Activated naive CD4-positive, alpha-beta T cell treated with anti-CD3 and anti-CD28 coated beads, Interleukin-2, amount 50 U/mL, for 24 hours (primary cell): Measurements from ENCODE around the gene PLPPR4.

ENCODE experiments used
- H3K27ac Mint-ChIP-seq: one replicate; pipeline ENCODE4 v1.8.0; 2021; ENCODE audit warnings: mild to moderate bottlenecking, mixed read lengths
- H3K27me3 Mint-ChIP-seq: one replicate; pipeline ENCODE4 v1.8.0; 2021; ENCODE audit warnings: mixed read lengths
- H3K36me3 Mint-ChIP-seq: one replicate; pipeline ENCODE4 v1.8.0; 2021; ENCODE audit warnings: mixed read lengths
- H3K4me1 Mint-ChIP-seq: one replicate; pipeline ENCODE4 v1.8.0; 2021; ENCODE audit warnings: mixed read lengths
- H3K4me3 Mint-ChIP-seq: one replicate; pipeline ENCODE4 v1.8.0; 2021; ENCODE audit warnings: mild to moderate bottlenecking, mixed read lengths
- H3K9me3 Mint-ChIP-seq: one replicate; pipeline ENCODE4 v1.8.0; 2021; ENCODE audit warnings: mixed read lengths

The PLPPR4 gene

DNA sequence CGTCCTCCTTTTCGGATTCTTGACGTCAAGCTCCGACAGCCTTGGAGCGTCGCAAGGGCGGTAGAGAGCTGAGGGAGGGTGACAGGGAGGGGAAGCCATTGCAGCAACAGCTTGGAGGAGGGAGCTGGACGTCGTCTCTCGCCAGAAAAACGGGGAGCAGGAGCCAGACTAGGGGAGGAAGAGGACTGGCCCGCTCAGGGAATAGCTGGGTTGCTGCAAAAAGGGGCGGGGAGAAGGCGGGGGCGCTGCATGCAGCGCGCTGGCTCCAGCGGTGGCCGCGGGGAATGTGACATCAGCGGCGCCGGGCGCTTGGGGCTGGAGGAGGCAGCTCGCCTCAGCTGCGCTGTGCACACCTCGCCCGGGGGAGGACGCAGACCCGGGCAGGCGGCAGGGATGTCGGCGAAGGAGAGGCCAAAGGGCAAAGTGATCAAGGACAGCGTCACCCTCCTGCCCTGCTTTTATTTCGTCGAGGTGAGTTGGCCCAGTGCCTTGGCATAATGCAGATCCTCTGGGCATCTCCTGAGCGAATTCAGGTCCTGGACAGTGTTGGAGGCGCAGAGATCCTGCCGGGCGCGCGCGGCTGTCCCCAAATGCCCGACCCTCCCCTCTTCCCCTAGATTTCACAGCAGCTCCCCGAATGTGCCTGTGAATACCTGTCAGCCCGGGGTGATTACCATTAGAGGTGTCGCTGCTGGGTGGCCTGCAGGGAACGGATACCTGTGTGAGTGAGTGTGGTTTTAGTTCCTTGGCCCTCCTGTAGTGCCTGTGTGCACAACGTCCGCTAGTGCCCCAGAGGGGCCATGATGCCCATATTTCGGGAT lies at the start of gene PLPPR4:
Gene PLPPR4 (plus strand): TSS at position 292 of the 821 bp plus-strand sequence. CDS start 102 bp downstream, at position 394.
- Mint-ChIP-seq H3K4me1 (no peaks in the 10 kb centered on the region), H3K36me3 (no peaks in the 10 kb centered on the region), H3K4me3 (no peak within 1 kb of the TSS), H3K27ac (no peak within 1 kb of the TSS), H3K9me3 (no peaks in the 10 kb centered on the region), H3K27me3 (peaks cover 35% of the 10 kb centered on the region)

DNA sequence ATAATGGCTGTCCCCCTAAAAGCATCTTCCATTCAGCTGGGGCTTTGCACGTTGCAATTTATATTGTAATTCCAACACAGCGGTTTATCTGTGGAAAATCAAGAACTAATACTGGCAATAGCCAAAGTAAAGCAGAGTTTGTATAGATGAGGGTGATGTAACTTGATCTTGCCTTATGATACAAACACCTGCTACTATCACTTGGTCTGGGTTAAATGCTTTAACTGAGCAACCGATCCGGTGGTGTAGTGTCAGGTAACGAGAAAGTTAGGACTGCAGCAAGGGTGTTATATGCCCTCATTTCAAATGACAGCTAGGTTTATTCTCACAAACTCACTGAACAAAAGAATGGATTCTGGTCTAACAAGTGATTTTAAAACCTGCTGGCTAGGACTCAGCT lies 47.3 kb upstream of the PLPPR4 start:
- Mint-ChIP-seq H3K4me3 (no peak overlapping the region), H3K9me3 (peaks cover 11% of the 10 kb centered on the region), H3K4me1 (no peaks in the 10 kb centered on the region), H3K27ac (no peak overlapping the region), H3K36me3 (no peaks in the 10 kb centered on the region), H3K27me3 (peaks cover 3% of the 10 kb centered on the region)

DNA sequence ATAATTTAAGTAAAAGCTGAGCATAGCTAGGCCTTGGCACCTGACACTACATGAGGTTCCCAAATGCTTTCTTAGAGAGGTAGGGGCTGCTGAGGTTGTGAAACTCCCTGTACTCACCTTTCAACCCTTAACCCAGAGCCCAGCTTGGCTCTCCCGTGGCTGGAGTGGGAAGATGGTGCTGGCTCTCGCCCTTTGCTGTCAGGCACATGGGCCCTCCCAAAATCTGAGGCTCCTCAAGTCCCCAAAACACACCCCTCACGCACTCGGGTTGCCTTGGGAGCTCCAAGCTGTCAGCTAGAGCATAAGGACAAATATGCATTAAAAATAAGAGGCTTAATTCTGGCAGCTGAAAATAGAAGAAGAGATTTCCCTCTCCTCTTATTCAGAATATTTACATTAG lies 46.7 kb upstream of the PLPPR4 start:
- no peaks in the 10 kb centered on the region for H3K36me3 Mint-ChIP-seq
- H3K27ac Mint-ChIP-seq, result no peak overlapping the region
- H3K4me3 Mint-ChIP-seq, result no peak overlapping the region
- H3K9me3 Mint-ChIP-seq, result peaks cover 11% of the 10 kb centered on the region
- H3K27me3 Mint-ChIP-seq, result peaks cover 3% of the 10 kb centered on the region
- H3K4me1 Mint-ChIP-seq, result no peaks in the 10 kb centered on the region

DNA sequence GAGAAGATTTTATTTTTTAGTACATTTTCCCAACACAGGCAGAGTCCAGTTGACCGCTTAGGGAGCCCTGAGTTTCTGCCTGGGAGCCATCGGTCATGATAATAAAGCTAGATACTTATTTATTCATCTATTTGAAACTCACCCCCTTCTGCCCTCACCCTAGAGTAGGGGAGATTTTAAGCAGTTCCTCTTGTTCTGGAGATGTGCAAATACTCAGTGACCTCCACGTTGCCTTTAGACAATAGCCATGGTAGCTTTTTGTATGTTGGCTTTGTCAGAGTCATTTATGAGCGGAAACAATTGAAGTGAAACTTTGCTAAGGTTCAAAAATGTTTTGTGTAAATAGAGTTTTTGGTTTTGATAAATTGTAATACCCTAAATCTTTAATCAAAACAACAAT lies 45.7 kb upstream of the PLPPR4 start:
- H3K4me3 Mint-ChIP-seq, result no peak overlapping the region

DNA sequence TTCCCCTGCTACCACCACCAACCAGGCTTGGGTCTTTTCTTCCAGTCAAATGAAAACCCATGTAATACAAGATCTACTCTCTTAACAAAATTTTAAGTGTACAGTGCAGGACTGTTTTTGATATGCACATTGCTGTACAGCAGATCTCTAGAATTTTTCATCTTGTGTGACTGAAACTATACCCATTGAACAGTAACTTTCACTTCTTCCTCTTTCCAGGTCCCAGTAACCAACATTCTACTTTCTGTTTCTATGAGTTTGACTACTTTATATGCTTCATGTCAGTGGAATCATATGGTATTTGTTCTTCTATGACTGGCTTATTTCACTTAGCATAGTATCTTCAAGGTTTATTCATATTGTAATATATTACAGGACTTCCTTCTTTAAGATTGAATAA lies 45.3 kb upstream of the PLPPR4 start:
- no peak overlapping the region for H3K27ac Mint-ChIP-seq
- no peaks in the 10 kb centered on the region for H3K36me3 Mint-ChIP-seq
- peaks cover 11% of the 10 kb centered on the region for H3K9me3 Mint-ChIP-seq
- H3K27me3 Mint-ChIP-seq, result peaks cover 7% of the 10 kb centered on the region
- H3K4me3 Mint-ChIP-seq, result no peak overlapping the region
- no peaks in the 10 kb centered on the region for H3K4me1 Mint-ChIP-seq

More for the DNA sequence above, 45.7 kb upstream of the PLPPR4 start:
- Mint-ChIP-seq H3K36me3 (no peaks in the 10 kb centered on the region), H3K27ac (no peak overlapping the region), H3K9me3 (peaks cover 11% of the 10 kb centered on the region), H3K27me3 (peaks cover 6% of the 10 kb centered on the region), H3K4me1 (no peaks in the 10 kb centered on the region)

GRCh38 chr1:99227056-99227897 lies 37.0 kb upstream of the PLPPR4 start:
- Mint-ChIP-seq H3K36me3 (no peaks in the 10 kb centered on the region), H3K4me1 (no peaks in the 10 kb centered on the region), H3K27ac (no peak overlapping the region), H3K27me3 (peaks cover 5% of the 10 kb centered on the region), H3K9me3 (no peaks in the 10 kb centered on the region), H3K4me3 (no peak overlapping the region)

GRCh38 chr1:99228153-99228552 lies 36.1 kb upstream of the PLPPR4 start:
- Mint-ChIP-seq H3K36me3 (no peaks in the 10 kb centered on the region), H3K4me1 (no peaks in the 10 kb centered on the region), H3K27me3 (peaks cover 5% of the 10 kb centered on the region), H3K9me3 (no peaks in the 10 kb centered on the region), H3K4me3 (no peak overlapping the region), H3K27ac (no peak overlapping the region)

DNA sequence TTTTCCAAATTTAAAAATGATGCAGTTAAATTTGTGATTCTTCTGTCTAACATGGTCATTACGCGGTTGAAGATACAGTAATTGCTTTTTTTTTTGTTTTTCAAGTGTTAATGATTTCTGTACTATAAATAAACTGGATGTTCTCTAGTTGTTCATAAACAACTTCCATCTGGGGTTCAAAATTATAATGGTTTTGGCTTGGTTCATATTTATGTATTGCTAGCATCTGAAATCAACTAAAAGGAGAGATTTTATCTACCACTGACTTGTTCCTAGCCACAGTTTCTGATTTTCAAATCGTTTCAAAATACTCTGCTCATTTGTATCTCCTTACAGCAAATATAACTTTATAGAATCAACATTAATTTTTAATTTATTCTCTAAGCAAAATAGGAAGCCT lies 35.2 kb upstream of the PLPPR4 start:
- H3K4me3 Mint-ChIP-seq, result no peak overlapping the region
- no peaks in the 10 kb centered on the region for H3K4me1 Mint-ChIP-seq
- H3K36me3 Mint-ChIP-seq, result no peaks in the 10 kb centered on the region
- no peaks in the 10 kb centered on the region for H3K9me3 Mint-ChIP-seq
- H3K27ac Mint-ChIP-seq, result no peak overlapping the region
- H3K27me3 Mint-ChIP-seq, result no peaks in the 10 kb centered on the region

DNA sequence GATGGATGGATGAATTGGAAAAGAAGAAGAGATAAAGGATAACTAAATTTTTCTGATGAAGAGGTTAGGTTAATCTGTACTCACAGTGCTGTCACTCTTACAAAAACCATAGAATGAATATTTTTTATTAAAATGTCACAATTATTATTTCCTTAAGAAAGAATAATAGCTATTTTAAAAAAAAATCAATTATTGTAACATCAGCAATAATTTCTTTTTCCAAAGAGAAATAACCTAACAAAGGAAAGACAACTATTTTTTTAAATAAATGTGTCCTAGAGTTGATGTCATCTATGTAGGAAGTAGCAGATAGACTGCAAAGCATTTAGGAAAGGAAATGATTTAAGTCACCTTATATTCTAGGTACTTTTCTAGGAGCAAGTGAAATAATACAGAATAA lies 33.6 kb upstream of the PLPPR4 start:
- Mint-ChIP-seq H3K36me3 (no peaks in the 10 kb centered on the region), H3K27me3 (no peaks in the 10 kb centered on the region), H3K4me1 (no peaks in the 10 kb centered on the region), H3K4me3 (no peak overlapping the region), H3K9me3 (no peaks in the 10 kb centered on the region), H3K27ac (no peak overlapping the region)

DNA sequence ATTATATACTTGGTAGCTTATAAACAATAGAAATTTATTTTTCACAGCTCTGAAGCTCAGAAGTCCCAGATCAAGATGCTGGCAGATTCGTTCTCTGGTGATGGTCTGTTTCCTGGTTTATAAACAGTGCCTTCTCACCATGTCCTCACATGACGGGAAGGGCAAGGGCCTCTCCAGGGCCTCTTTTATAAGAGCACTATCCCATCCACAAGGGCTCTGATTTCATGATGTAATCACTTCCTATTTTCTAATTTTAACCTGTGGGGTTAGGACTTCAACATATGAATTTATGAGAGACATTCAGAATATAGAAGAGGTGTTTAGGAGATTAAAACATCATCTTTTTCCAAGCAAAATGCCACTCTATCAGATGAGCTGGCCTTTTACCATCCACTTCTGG lies 32.1 kb upstream of the PLPPR4 start:
- no peak overlapping the region for H3K27ac Mint-ChIP-seq
- H3K36me3 Mint-ChIP-seq, result no peaks in the 10 kb centered on the region
- H3K9me3 Mint-ChIP-seq, result no peaks in the 10 kb centered on the region
- H3K27me3 Mint-ChIP-seq, result no peaks in the 10 kb centered on the region
- H3K4me1 Mint-ChIP-seq, result no peaks in the 10 kb centered on the region
- no peak overlapping the region for H3K4me3 Mint-ChIP-seq

GRCh38 chr1:99233446-99233845 lies 30.8 kb upstream of the PLPPR4 start:
- H3K27me3 Mint-ChIP-seq, result no peaks in the 10 kb centered on the region
- H3K36me3 Mint-ChIP-seq, result no peaks in the 10 kb centered on the region
- H3K4me1 Mint-ChIP-seq, result no peaks in the 10 kb centered on the region
- H3K9me3 Mint-ChIP-seq, result no peaks in the 10 kb centered on the region
- no peak overlapping the region for H3K4me3 Mint-ChIP-seq
- H3K27ac Mint-ChIP-seq, result no peak overlapping the region

DNA sequence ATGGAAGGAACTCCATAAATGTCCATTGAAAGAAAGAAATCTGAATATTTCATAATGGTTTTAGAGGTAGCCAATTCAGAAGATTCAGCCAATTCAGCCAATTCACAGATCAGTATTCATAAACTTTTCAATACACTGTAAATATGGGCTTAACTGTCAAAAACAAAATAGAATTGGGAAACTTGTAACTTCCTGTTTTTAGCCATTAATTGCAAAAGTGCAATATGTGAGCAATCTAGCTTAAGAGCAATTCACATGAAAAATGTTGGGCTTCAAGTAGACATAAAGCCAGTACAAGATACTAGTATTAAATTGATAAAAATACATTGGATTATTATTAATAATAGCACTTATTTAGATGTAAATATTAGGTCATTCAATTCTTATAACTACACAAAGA lies 27.5 kb upstream of the PLPPR4 start:
- Mint-ChIP-seq H3K9me3 (no peaks in the 10 kb centered on the region), H3K4me3 (no peak overlapping the region), H3K27me3 (no peaks in the 10 kb centered on the region), H3K4me1 (no peaks in the 10 kb centered on the region), H3K27ac (no peak overlapping the region), H3K36me3 (no peaks in the 10 kb centered on the region)

- Mint-ChIP-seq H3K27ac (no peak overlapping the region), H3K27me3 (peaks cover 1% of the 10 kb centered on the region), H3K36me3 (no peaks in the 10 kb centered on the region), H3K4me1 (no peaks in the 10 kb centered on the region), H3K4me3 (no peak overlapping the region), H3K9me3 (no peaks in the 10 kb centered on the region)
Measured at GRCh38 chr1:99239690-99240089, 24.6 kb upstream of the PLPPR4 start.

DNA sequence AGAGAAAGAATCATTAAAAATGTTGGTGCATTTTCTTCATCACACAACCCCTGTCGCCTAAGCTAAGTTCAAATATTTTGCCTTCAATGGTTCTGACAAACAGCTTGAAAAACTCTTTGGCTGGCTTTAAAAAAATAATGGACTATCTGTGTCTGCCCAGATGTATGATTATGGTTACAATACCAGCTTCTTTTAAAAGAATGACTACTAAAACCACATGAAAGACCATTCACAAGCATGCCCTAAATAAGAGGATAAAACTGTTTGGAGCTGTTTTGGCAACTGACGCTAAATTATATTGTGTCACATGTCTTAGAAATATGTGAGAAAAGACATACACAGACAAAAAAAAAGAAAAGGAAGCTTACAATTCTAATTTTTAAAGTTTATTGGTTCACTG lies 23.7 kb upstream of the PLPPR4 start:
- no peaks in the 10 kb centered on the region for H3K4me1 Mint-ChIP-seq
- no peaks in the 10 kb centered on the region for H3K9me3 Mint-ChIP-seq
- peaks cover 1% of the 10 kb centered on the region for H3K27me3 Mint-ChIP-seq
- H3K27ac Mint-ChIP-seq, result no peak overlapping the region
- H3K36me3 Mint-ChIP-seq, result no peaks in the 10 kb centered on the region
- no peak overlapping the region for H3K4me3 Mint-ChIP-seq

- H3K4me3 Mint-ChIP-seq, result no peak overlapping the region
- H3K36me3 Mint-ChIP-seq, result no peaks in the 10 kb centered on the region
- peaks cover 11% of the 10 kb centered on the region for H3K9me3 Mint-ChIP-seq
- peaks cover 5% of the 10 kb centered on the region for H3K27me3 Mint-ChIP-seq
- H3K4me1 Mint-ChIP-seq, result no peaks in the 10 kb centered on the region
- no peak overlapping the region for H3K27ac Mint-ChIP-seq
Measured at GRCh38 chr1:99246152-99246551, 18.1 kb upstream of the PLPPR4 start.

GRCh38 chr1:99247199-99247598 lies 17.1 kb upstream of the PLPPR4 start:
- no peaks in the 10 kb centered on the region for H3K4me1 Mint-ChIP-seq
- peaks cover 11% of the 10 kb centered on the region for H3K9me3 Mint-ChIP-seq
- peaks cover 5% of the 10 kb centered on the region for H3K27me3 Mint-ChIP-seq
- no peaks in the 10 kb centered on the region for H3K36me3 Mint-ChIP-seq
- no peak overlapping the region for H3K4me3 Mint-ChIP-seq
- no peak overlapping the region for H3K27ac Mint-ChIP-seq
